ENCODE results near the gene MC2R.

Gene MC2R

GRCh38 chr18:13915391-13915790 lies at the start of gene MC2R:
Gene MC2R (minus strand): TSS chr18:13915536. CDS start chr18:13885518, 30,018 bp downstream.
- no peak for DNase-seq

- DNase-seq, result no peak
Measured at GRCh38 chr18:13945811-13946210, 30.5 kb upstream of the MC2R start.

GRCh38 chr18:13943338-13943737 lies 28.0 kb upstream of the MC2R start:
- no peak for DNase-seq

GRCh38 chr18:13940326-13940725 lies 25.0 kb upstream of the MC2R start:
- no peak for DNase-seq

GRCh38 chr18:13934676-13935075 lies 19.3 kb upstream of the MC2R start:
- DNase-seq, result no peak

GRCh38 chr18:13934058-13934457 lies 18.7 kb upstream of the MC2R start:
- no peak for DNase-seq

- no peak for DNase-seq
Measured at GRCh38 chr18:13932285-13933025, 17.1 kb upstream of the MC2R start.

- no peak for DNase-seq
Measured at GRCh38 chr18:13930964-13931363, 15.6 kb upstream of the MC2R start.

GRCh38 chr18:13923221-13923620 lies 7.9 kb upstream of the MC2R start:
- DNase-seq, result no peak

GRCh38 chr18:13918898-13919297 lies 3.6 kb upstream of the MC2R start:
- no peak for DNase-seq

- no peak for DNase-seq
Measured at GRCh38 chr18:13917401-13917800, 2.1 kb upstream of the MC2R start.

GRCh38 chr18:13916559-13916958 lies 1.2 kb upstream of the MC2R start:
- DNase-seq, result no peak

GRCh38 chr18:13915995-13916431 lies 677 bp upstream of the MC2R start:
- DNase-seq, result no peak

- no peak for DNase-seq
Measured at GRCh38 chr18:13914756-13915155, 580 bp downstream of the MC2R start.

- DNase-seq, result no peak
Measured at GRCh38 chr18:13914170-13914569, 1.2 kb downstream of the MC2R start.

- DNase-seq, result no peak
Measured at GRCh38 chr18:13913205-13913604, 2.1 kb downstream of the MC2R start.

GRCh38 chr18:13912601-13913000 lies 2.7 kb downstream of the MC2R start:
- DNase-seq, result no peak

GRCh38 chr18:13910986-13911385 lies 4.3 kb downstream of the MC2R start:
- no peak for DNase-seq

GRCh38 chr18:13910501-13910900 lies 4.8 kb downstream of the MC2R start:
- DNase-seq, result no peak

GRCh38 chr18:13909141-13909940 lies 6.0 kb downstream of the MC2R start:
- DNase-seq, result no peak

GRCh38 chr18:13900633-13901032 lies 14.7 kb downstream of the MC2R start:
- DNase-seq, result no peak

- DNase-seq, result no peak
Measured at GRCh38 chr18:13895505-13896033, 19.8 kb downstream of the MC2R start.

GRCh38 chr18:13894531-13894930 lies 20.8 kb downstream of the MC2R start:
- no peak for DNase-seq

GRCh38 chr18:13893418-13893760 lies 21.9 kb downstream of the MC2R start:
- no peak for DNase-seq
